B cell (primary cell): ENCODE data around the gene ATP9B. TPM values are rescaled to one million over a fixed set of nuclear protein-coding genes. Genes with fewer than 3 reads are reported as not detected.
A peak's percentile ranks its signal among the peaks of the same experiment; 100 is the strongest.

Source experiments
- ATAC-seq: fragments of 200-7000 bp; cut with Tn5 transposase; one replicate; pipeline ENCODE4 v1.10.0; 2021; ENCODE audit warnings: low read depth, mild to moderate bottlenecking, moderate number of reproducible peaks, moderate library complexity
- CTCF ChIA-PET: fragments of 350-600 bp; sonication (Branson Sonifier 250); formaldehyde crosslinking; loops from one replicate; lab custom pipeline; 2021; ENCODE audit warnings: antibody characterized with exemption, inconsistent platforms; lab: Charles Lee
- POLR2A ChIA-PET: fragments of 350-600 bp; sonication (Branson Sonifier 250); formaldehyde crosslinking; loops from one replicate; lab custom pipeline; 2021; ENCODE audit warnings: antibody characterized with exemption; lab: Charles Lee
- DNase-seq: peaks from one replicate; pipeline ENCODE4 v3.0.0; 2013
- H2AFZ ChIP-seq: 2 replicates; pipeline ENCODE4 v1.6.1; 2012; ENCODE audit warnings: mild to moderate bottlenecking, low read depth, low read length; ENCODE audit not compliant: insufficient read depth, poor library complexity, severe bottlenecking
- H3K27ac ChIP-seq, 2 donors: 1 replicate in 1 of 2; 2 replicates in 1 of 2; pipeline ENCODE4 v1.5.1; 2012 to 2013; ENCODE audit warnings: low read length in 2 of 2, mild to moderate bottlenecking in 2 of 2, moderate library complexity in 1 of 2
- H3K27me3 ChIP-seq, 4 experiments: fragments of 200-600 bp in 1 of 4; sonication (generic) in 1 of 4; replicated peaks in 1 of 4; 1 replicate in 2 of 4; 2 replicates in 2 of 4; pipeline versions ENCODE4 v1.6.1 to v1.7.0; 2013 to 2016; ENCODE audit warnings: low read length in 3 of 4, mild to moderate bottlenecking in 2 of 4, mixed read lengths in 1 of 4, moderate library complexity in 1 of 4; ENCODE audit not compliant: insufficient read depth in 4 of 4, control insufficient read depth in 3 of 4; ENCODE audit errors: control extremely low read depth in 1 of 4
- H3K36me3 ChIP-seq, 2 experiments: replicated peaks in 1 of 2; 1 replicate in 1 of 2; 2 replicates in 1 of 2; pipeline versions ENCODE4 v1.6.1 to v1.7.1; 2013; ENCODE audit warnings: low read length in 1 of 2; ENCODE audit not compliant: insufficient read depth in 2 of 2, control insufficient read depth in 1 of 2; ENCODE audit errors: control extremely low read depth in 1 of 2, extremely low read depth in 1 of 2
- H3K4me1 ChIP-seq, 2 donors: fragments of 200-600 bp in 1 of 2; sonication (generic) in 1 of 2; 1 replicate in 1 of 2; 2 replicates in 1 of 2; pipeline versions ENCODE4 v1.5.1 to v1.6.1; 2013 to 2017; ENCODE audit warnings: low read length in 2 of 2; ENCODE audit not compliant: control insufficient read depth in 2 of 2, insufficient read depth in 2 of 2
- H3K4me2 ChIP-seq: replicated peaks from 2 replicates; pipeline ENCODE3; 2012; ENCODE audit warnings: mild to moderate bottlenecking, low read depth, low read length; ENCODE audit not compliant: poor library complexity, severe bottlenecking
- H3K4me3 ChIP-seq, 5 experiments: fragments of 200-600 bp in 1 of 5; sonication (generic) in 1 of 5; 1 replicate in 3 of 5; 2 replicates in 2 of 5; pipeline versions ENCODE4 v1.5.1 to v1.7.0; 2011 to 2016; ENCODE audit warnings: low read length in 4 of 5, mild to moderate bottlenecking in 4 of 5, low read depth in 2 of 5, control low read depth in 1 of 5, moderate library complexity in 1 of 5; ENCODE audit not compliant: insufficient read depth in 1 of 5; ENCODE audit errors: control extremely low read depth in 1 of 5, extremely low read depth in 1 of 5
- H3K79me2 ChIP-seq: fragments of 200-600 bp; sonication (generic); one replicate; pipeline ENCODE4 v1.6.0; 2016; ENCODE audit warnings: low read length; ENCODE audit not compliant: control insufficient read depth, insufficient read depth
- H3K9ac ChIP-seq: fragments of 200-600 bp; sonication (generic); 2 replicates; pipeline ENCODE4 v1.6.1; 2017; ENCODE audit warnings: mild to moderate bottlenecking, low read length, moderate library complexity
- H3K9me3 ChIP-seq, 3 donors: one replicate each; pipeline versions ENCODE4 v1.6.1 to v1.7.1; 2013; ENCODE audit warnings: low read length in 2 of 3; ENCODE audit not compliant: control insufficient read depth in 2 of 3, insufficient read depth in 1 of 3; ENCODE audit errors: control extremely low read depth in 1 of 3
- H4K20me1 ChIP-seq: 2 replicates; pipeline ENCODE4 v1.6.0; 2012; ENCODE audit warnings: mild to moderate bottlenecking, low read length; ENCODE audit not compliant: insufficient read depth, control insufficient read depth, poor library complexity, severe bottlenecking
- H3K27ac Mint-ChIP-seq: one replicate; pipeline ENCODE4 v1.8.0; 2021; ENCODE audit warnings: mixed read lengths
- H3K27me3 Mint-ChIP-seq: one replicate; pipeline ENCODE4 v1.8.0; 2021; ENCODE audit warnings: mixed read lengths
- H3K4me1 Mint-ChIP-seq: one replicate; pipeline ENCODE4 v1.8.0; 2021; ENCODE audit warnings: mixed read lengths
- H3K4me3 Mint-ChIP-seq: one replicate; pipeline ENCODE4 v1.8.0; 2021; ENCODE audit warnings: mixed read lengths
- H3K9me3 Mint-ChIP-seq: one replicate; pipeline ENCODE4 v1.8.0; 2022; ENCODE audit warnings: mixed read lengths; ENCODE audit not compliant: insufficient read depth
- CTCF ChIP-seq: fragments of 200-600 bp; IDR thresholded peaks from one replicate; pipeline ENCODE4 v1.8.0; 2022; ENCODE audit warnings: antibody characterized with exemption, mild to moderate bottlenecking
- EZH2 ChIP-seq: IDR thresholded peaks from 2 replicates; pipeline ENCODE4 v1.6.1; 2012; ENCODE audit warnings: borderline replicate concordance, low read depth, mild to moderate bottlenecking, moderate library complexity, low read length; ENCODE audit not compliant: insufficient read depth, poor library complexity, severe bottlenecking
- WGBS: methylation state at CpG from one replicate; pipeline ENCODE4 v1.1.5; 2013; ENCODE audit warnings: missing lambda C conversion rate; ENCODE audit not compliant: insufficient coverage; 5-methylcytosine and 5-hydroxymethylcytosine counted together
- intact Hi-C: fragments of 100-400 bp; cut with micrococcal nuclease; formaldehyde crosslinking; loops from one replicate; pipeline ENCODE4 v1.10.0; 2022
- polyA plus RNA-seq: library from polyadenylated mRNA; depleted of rRNA; stranded (reverse); fragments of >200 nt; gene quantifications from 2 replicates; pipeline ENCODE4 v1.2.3, GENCODE V29; 2012
- total RNA-seq, 2 donors: library from RNA; stranded (reverse); fragments of 120-200 nt in 1 of 2; gene quantifications; 1 replicate in 1 of 2; 2 replicates in 1 of 2; pipeline versions ENCODE4 v1.2.3 to v1.2.4, GENCODE V29; 2013 to 2022

Gene ATP9B
- total and polyA plus RNA-seq, 2 donors (not counting 1 experiment from before 2014, with no cell fraction given), result 34.3 to 71.7 TPM

DNA sequence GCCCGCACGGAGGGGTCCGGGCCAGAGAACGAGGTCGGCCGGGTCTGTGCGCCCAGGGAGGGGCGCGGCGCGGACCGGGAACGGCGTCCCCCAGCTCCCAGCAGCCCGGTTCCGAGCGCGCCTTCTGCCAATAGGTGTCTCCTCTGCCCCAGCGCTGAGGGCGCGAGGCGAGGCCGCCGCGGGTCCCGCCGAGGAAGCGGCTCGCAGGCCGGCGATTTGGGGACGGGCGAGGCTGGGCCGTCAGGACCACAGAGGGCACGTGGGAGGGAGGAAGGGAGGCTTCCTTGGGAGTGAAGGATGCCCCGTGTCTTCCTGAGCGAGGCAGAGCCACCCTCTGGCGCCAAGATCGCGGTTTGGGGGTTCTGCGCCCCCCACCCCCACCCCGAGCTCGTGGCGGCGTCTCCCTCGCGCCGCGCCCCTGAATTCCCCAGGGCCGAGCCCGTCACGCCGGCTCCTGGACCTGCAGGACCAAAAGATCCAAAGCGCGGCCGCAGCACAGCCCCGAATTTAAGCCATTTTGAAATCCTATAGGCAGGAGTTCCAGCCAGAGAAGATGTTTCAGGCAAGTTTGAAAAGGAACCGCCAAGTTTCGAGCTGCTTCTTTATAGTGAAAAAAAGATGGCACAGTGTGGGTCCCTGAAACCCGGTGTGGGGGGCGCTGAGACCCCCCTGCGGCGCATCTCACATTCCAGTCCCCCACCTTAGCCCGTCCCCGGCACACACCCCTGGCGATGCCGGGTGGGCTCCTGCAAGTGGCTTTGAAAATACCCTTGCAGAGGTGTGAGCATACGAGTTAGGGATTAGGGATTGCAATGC, 327.4 kb downstream of the ATP9B start:
- intact Hi-C loops, result loop anchor here (1.0 kb wide), 1 partner anchor 127 kb away; no protein-coding TSS in a partner anchor
- Histone ChIP-seq H3K4me2 (peak overlapping the region; percentile 98), H3K4me3 (peak overlapping the region in 4 of 5 experiments; percentile 39 to 73 (median 60)), H3K4me1 (peaks cover 48 to 58% of the 10 kb centered on the region in 2 donors), H3K27ac (peak overlapping the region in 1 of 2 donors; percentile 69), H3K9ac (peak overlapping the region; percentile 72), H3K9me3 (no peaks in the 10 kb centered on the region), H3K79me2 (peaks cover 48% of the 10 kb centered on the region), H2AFZ (no peak overlapping the region), H3K27me3 (peaks cover 0 to 3% (median 0%) of the 10 kb centered on the region in 4 experiments), H4K20me1 (peaks cover 21% of the 10 kb centered on the region), H3K36me3 (peaks cover 0 to 4% of the 10 kb centered on the region in 2 experiments)
- DNase-seq (peak; percentile 73), ATAC-seq (peak; percentile 13)
- WGBS, result 4% methylated on average over 59 of the region's 68 CpGs
- H3K27ac Mint-ChIP-seq, result peak overlapping the region; percentile 68
- peaks cover 50% of the 10 kb centered on the region for H3K4me1 Mint-ChIP-seq
- H3K4me3 Mint-ChIP-seq, result peak overlapping the region; percentile 84
- CTCF ChIA-PET, result interaction anchor here (0.9 to 4.3 kb wide), 14 partner anchors 8 to 134 kb away, joined by 3 to 38 read pairs (median 7); no protein-coding TSS in a partner anchor
- H3K27me3 Mint-ChIP-seq, result no peaks in the 10 kb centered on the region
- no peak for TF ChIP-seq CTCF
- TF ChIP-seq EZH2, result no peak
- no peaks in the 10 kb centered on the region for H3K9me3 Mint-ChIP-seq
- POLR2A ChIA-PET, result interaction anchor here (1.1 to 2.6 kb wide), 4 partner anchors 9 to 127 kb away, joined by 4 to 13 read pairs (median 8); no protein-coding TSS in a partner anchor
